ENCODE measurements around the gene DGKA.

DNA sequence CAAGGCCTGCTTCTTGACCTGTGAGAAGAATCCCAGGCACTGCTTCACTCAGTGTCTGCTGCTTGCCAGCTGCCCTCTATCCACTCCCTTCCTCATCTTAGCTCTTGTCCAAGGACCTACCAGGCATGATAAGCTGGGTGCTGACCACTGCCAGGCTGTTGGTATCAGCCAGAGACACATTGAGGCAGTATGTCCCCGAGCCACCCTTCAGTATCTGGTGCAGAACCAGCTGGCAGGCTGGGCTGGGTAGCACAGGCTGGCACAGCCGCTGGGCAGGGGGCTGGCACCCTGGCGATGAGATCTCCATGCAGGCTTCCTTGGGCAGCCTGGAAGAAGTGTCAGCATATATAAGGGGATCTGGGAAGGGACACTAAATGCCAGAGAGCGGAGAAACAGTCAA lies 24.4 kb downstream of the DGKA start:
- TF ChIP-seq, protein P1, sequence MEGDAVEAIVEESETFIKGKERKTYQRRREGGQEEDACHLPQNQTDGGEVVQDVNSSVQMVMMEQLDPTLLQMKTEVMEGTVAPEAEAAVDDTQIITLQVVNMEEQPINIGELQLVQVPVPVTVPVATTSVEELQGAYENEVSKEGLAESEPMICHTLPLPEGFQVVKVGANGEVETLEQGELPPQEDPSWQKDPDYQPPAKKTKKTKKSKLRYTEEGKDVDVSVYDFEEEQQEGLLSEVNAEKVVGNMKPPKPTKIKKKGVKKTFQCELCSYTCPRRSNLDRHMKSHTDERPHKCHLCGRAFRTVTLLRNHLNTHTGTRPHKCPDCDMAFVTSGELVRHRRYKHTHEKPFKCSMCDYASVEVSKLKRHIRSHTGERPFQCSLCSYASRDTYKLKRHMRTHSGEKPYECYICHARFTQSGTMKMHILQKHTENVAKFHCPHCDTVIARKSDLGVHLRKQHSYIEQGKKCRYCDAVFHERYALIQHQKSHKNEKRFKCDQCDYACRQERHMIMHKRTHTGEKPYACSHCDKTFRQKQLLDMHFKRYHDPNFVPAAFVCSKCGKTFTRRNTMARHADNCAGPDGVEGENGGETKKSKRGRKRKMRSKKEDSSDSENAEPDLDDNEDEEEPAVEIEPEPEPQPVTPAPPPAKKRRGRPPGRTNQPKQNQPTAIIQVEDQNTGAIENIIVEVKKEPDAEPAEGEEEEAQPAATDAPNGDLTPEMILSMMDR (conservative IDR thresholded peaks at IDR 0.05; ENCODE audit: low read depth, low read length), result no peak
- TF ChIP-seq EZH2 (IDR thresholded peaks at IDR 0.05; ENCODE audit: low read length, unreplicated experiment), result no peak
- TF ChIP-seq EZH2phosphoT487 (IDR thresholded peaks at IDR 0.05; ENCODE audit: borderline replicate concordance, low read length), result no peak

Measured in PC-3 (cell line).